Measurements from ENCODE around the gene CPN2. TPM values are rescaled to one million over a fixed set of nuclear protein-coding genes. Genes with fewer than 3 reads are reported as not detected.

The CPN2 gene
- total RNA-seq, 6 donors from 2014 or later = 0.10 TPM; not detected in 5

GRCh38 chr3:194396859-194397756 is 46.0 kb upstream of the CPN2 start:
- Histone ChIP-seq H3K4me3 (peak overlapping the region in 3 of 4 donors; percentile 19 to 34 (median 24)), H3K4me1 (peaks cover 17 to 29% (median 21%) of the 10 kb centered on the region in 4 donors), H3K27ac (no peak overlapping the region), H3K36me3 (no peaks in the 10 kb centered on the region), H3K9me3 (no peaks in the 10 kb centered on the region), H3K27me3 (peaks cover 0 to 18% (median 4%) of the 10 kb centered on the region in 4 donors)
- WGBS, 2 donors = 29 to 31% methylated on average over 25 to 39 of the region's 73 CpGs
- ATAC-seq (ENCODE audit: low FRiP score in 2 of 2) (peak; percentile 38 to 41), DNase-seq (peak in 1 of 2 donors; percentile 88)
- TF ChIP-seq EP300 (IDR thresholded peaks at IDR 0.05) (no peak), CTCF (IDR thresholded peaks at IDR 0.05) (no peak)

GRCh38 chr3:194396539-194396858 is 45.4 kb upstream of the CPN2 start:
- Histone ChIP-seq H3K27me3 (peaks cover 0 to 18% (median 4%) of the 10 kb centered on the region in 4 donors), H3K9me3 (no peaks in the 10 kb centered on the region), H3K4me1 (peaks cover 17 to 29% (median 21%) of the 10 kb centered on the region in 4 donors), H3K27ac (no peak overlapping the region), H3K36me3 (no peaks in the 10 kb centered on the region), H3K4me3 (peak overlapping the region in 3 of 4 donors; percentile 19 to 34 (median 24))
- ATAC-seq (ENCODE audit: low FRiP score in 2 of 2) (no peak), DNase-seq (no peak)
- TF ChIP-seq POLR2AphosphoS5 (IDR thresholded peaks at IDR 0.05) = no peak
- WGBS, 2 donors = 27 to 29% methylated on average over 8 to 11 of the region's 13 CpGs

- peak; percentile 66 to 84 for ATAC-seq (ENCODE audit: low FRiP score in 2 of 2)
- no peak overlapping the region for H3K27ac ChIP-seq
Measured at GRCh38 chr3:194395778-194396538, 44.8 kb upstream of the CPN2 start.

GRCh38 chr3:194395212-194395611 is 44.1 kb upstream of the CPN2 start:
- H3K9me3 ChIP-seq = peaks cover 0 to 5% (median 3%) of the 10 kb centered on the region in 4 donors
- WGBS, 2 donors = 86 to 91% methylated on average over 5 of the region's 5 CpGs
- TF ChIP-seq POLR2AphosphoS5 (IDR thresholded peaks at IDR 0.05) (no peak), EP300 (IDR thresholded peaks at IDR 0.05) (no peak), POLR2A (IDR thresholded peaks at IDR 0.05) (no peak), CTCF (IDR thresholded peaks at IDR 0.05) (no peak)
- DNase-seq = no peak
- H3K4me3 ChIP-seq = no peak overlapping the region
- peaks cover 0 to 18% (median 4%) of the 10 kb centered on the region in 4 donors for H3K27me3 ChIP-seq
- no peak overlapping the region for H3K27ac ChIP-seq
- ATAC-seq (ENCODE audit: low FRiP score in 2 of 2) = no peak
- peaks cover 17 to 29% (median 21%) of the 10 kb centered on the region in 4 donors for H3K4me1 ChIP-seq
- no peaks in the 10 kb centered on the region for H3K36me3 ChIP-seq

More at GRCh38 chr3:194395778-194396538, 44.8 kb upstream of the CPN2 start:
- H3K4me1 ChIP-seq = peaks cover 17 to 29% (median 21%) of the 10 kb centered on the region in 4 donors
- peaks cover 0 to 2% (median under 1%) of the 10 kb centered on the region in 4 donors for H3K9me3 ChIP-seq
- TF ChIP-seq POLR2A (IDR thresholded peaks at IDR 0.05) (no peak), POLR2AphosphoS5 (IDR thresholded peaks at IDR 0.05) (no peak), EP300 (IDR thresholded peaks at IDR 0.05) (no peak), CTCF (IDR thresholded peaks at IDR 0.05) (no peak)
- WGBS, 2 donors = 44% methylated on average over 25 to 26 of the region's 26 CpGs
- H3K4me3 ChIP-seq = peak overlapping the region in 2 of 4 donors; percentile 24 to 34
- H3K27me3 ChIP-seq = peaks cover 0 to 18% (median 4%) of the 10 kb centered on the region in 4 donors
- DNase-seq = peak in 1 of 2 donors; percentile 79
- no peaks in the 10 kb centered on the region for H3K36me3 ChIP-seq

GRCh38 chr3:194392576-194392975 is 41.4 kb upstream of the CPN2 start:
- TF ChIP-seq CTCF (IDR thresholded peaks at IDR 0.05) = no peak
- no peaks in the 10 kb centered on the region for H3K36me3 ChIP-seq
- no peak overlapping the region for H3K4me3 ChIP-seq
- peaks cover 0 to 5% (median 3%) of the 10 kb centered on the region in 4 donors for H3K9me3 ChIP-seq
- ATAC-seq (ENCODE audit: low FRiP score in 2 of 2) = no peak
- WGBS, 2 donors = 80 to 90% methylated on average over 7 of the region's 7 CpGs
- no peak overlapping the region for H3K27ac ChIP-seq
- H3K27me3 ChIP-seq = peaks cover 0 to 9% (median 3%) of the 10 kb centered on the region in 4 donors
- peaks cover 10 to 16% (median 12%) of the 10 kb centered on the region in 4 donors for H3K4me1 ChIP-seq
- DNase-seq = no peak
